Spinal cord (tissue), 10 donors: ENCODE results near the gene AKAP5. TPM values are rescaled to one million over a fixed set of nuclear protein-coding genes. Genes with fewer than 3 reads are reported as not detected.

Experiments
- DNase-seq, 6 donors: peaks; one replicate each; pipeline versions ENCODE4 v3.0.0 to v3.0.0-alpha.2; 2013 to 2015; ENCODE audit warnings: low spot score in 6 of 6, low read depth in 4 of 6
- H3K27ac ChIP-seq: one replicate; pipeline ENCODE4 v1.5.1; 2013; ENCODE audit warnings: low read depth, low read length, control low read depth
- H3K27me3 ChIP-seq: one replicate; pipeline ENCODE4 v1.6.1; 2013; ENCODE audit warnings: low read length; ENCODE audit not compliant: control insufficient read depth, insufficient read depth
- H3K36me3 ChIP-seq: one replicate; pipeline ENCODE4 v1.6.1; 2013; ENCODE audit warnings: low read length; ENCODE audit not compliant: control insufficient read depth, insufficient read depth
- H3K4me1 ChIP-seq: one replicate; pipeline ENCODE4 v1.6.1; 2013; ENCODE audit warnings: low read length; ENCODE audit not compliant: control insufficient read depth, insufficient read depth
- H3K4me3 ChIP-seq: one replicate; pipeline ENCODE4 v1.5.1; 2013; ENCODE audit warnings: low read depth, low read length, control low read depth
- H3K9me3 ChIP-seq: one replicate; pipeline ENCODE4 v1.6.1; 2013; ENCODE audit warnings: low read length; ENCODE audit not compliant: control insufficient read depth, insufficient read depth
- WGBS: methylation state at CpG from one replicate; pipeline ENCODE4 v1.1.5; 2013; ENCODE audit warnings: missing lambda C conversion rate; ENCODE audit not compliant: insufficient coverage; 5-methylcytosine and 5-hydroxymethylcytosine counted together
- long read RNA-seq, 4 donors: transcript quantifications; one replicate each; lab custom pipeline, GENCODE V29; 2026
- polyA plus RNA-seq, 2 donors: library from polyadenylated mRNA; unstranded; fragments of 120-200 nt; gene quantifications; one replicate each; pipeline ENCODE4 v1.2.1, GENCODE V29; 2013; ENCODE audit not compliant: insufficient read length in 2 of 2
- total RNA-seq, 2 donors: library from RNA; depleted of rRNA in 1 of 2; stranded (reverse); fragments of 120-200 nt in 1 of 2; fragments of >200 nt in 1 of 2; gene quantifications; one replicate each; pipeline versions ENCODE4 v1.2.3 to v1.2.4, GENCODE V29; 2013 to 2014
- donor health status: healthy.

Gene AKAP5, protein sequence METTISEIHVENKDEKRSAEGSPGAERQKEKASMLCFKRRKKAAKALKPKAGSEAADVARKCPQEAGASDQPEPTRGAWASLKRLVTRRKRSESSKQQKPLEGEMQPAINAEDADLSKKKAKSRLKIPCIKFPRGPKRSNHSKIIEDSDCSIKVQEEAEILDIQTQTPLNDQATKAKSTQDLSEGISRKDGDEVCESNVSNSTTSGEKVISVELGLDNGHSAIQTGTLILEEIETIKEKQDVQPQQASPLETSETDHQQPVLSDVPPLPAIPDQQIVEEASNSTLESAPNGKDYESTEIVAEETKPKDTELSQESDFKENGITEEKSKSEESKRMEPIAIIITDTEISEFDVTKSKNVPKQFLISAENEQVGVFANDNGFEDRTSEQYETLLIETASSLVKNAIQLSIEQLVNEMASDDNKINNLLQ
- total RNA-seq = 10 to 100 TPM in 1 of 2 donors, 1 to 10 TPM in 1; 3.0 to 10.7 TPM
- polyA plus RNA-seq = 1 to 10 TPM; 6.8 to 7.9 TPM
- long read RNA-seq, donor 1, full-length matches to known transcripts = 2 of 2 reads
- long read RNA-seq, donor 1, partial matches to known transcripts = 0 of 2 reads
- long read RNA-seq, donor 1, other reads (novel, unspliced or antisense) = 0 of 2 reads
- long read RNA-seq, donor 2, full-length matches to known transcripts = 3 of 3 reads
- long read RNA-seq, donor 2, partial matches to known transcripts = 0 of 3 reads
- long read RNA-seq, donor 2, other reads (novel, unspliced or antisense) = 0 of 3 reads
- long read RNA-seq, donor 3, full-length matches to known transcripts = 8 of 8 reads
- long read RNA-seq, donor 3, partial matches to known transcripts = 0 of 8 reads
- long read RNA-seq, donor 3, other reads (novel, unspliced or antisense) = 0 of 8 reads
- long read RNA-seq, donor 4, partial matches to known transcripts = 0 of 2 reads
- long read RNA-seq, donor 4, other reads (novel, unspliced or antisense) = 0 of 2 reads

DNA sequence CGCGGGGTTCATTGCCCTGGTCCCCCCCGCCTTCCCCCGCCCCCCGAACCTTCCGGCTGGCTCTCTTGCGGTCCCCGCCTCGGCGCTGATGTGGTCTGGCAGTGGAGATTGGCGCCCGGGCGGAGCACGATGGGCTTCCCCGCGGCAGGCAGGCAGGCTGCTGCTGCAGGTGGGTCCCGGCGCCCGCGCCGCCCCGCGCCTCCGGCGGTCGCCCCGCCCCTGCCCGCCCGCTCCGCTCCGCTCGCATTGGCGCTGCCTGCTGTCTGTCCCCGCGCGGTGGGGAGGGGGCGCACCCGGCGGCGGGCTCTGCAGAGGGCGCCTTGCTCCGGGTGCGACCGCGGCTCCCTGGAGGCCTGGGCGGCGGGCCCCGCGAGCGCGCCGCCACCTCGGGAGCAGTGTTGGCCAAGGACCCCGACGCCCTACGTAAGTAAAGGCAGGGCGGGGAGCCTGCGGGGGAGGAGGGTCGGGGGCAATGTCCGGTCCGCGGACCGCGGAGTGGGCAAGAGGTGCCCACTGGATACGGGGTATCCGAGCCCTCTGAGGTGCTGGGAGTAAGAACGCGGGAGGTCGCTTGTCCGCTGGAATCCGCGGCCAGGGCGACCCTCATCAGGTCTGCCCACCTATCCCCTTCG, at the start of gene AKAP5:
TSS of gene AKAP5 (plus strand) at position 309 of the 632 bp plus-strand sequence. CDS start 2,896 bp downstream, outside the sequence.
- 0% methylated on average over 67 of the region's 74 CpGs for WGBS

DNA sequence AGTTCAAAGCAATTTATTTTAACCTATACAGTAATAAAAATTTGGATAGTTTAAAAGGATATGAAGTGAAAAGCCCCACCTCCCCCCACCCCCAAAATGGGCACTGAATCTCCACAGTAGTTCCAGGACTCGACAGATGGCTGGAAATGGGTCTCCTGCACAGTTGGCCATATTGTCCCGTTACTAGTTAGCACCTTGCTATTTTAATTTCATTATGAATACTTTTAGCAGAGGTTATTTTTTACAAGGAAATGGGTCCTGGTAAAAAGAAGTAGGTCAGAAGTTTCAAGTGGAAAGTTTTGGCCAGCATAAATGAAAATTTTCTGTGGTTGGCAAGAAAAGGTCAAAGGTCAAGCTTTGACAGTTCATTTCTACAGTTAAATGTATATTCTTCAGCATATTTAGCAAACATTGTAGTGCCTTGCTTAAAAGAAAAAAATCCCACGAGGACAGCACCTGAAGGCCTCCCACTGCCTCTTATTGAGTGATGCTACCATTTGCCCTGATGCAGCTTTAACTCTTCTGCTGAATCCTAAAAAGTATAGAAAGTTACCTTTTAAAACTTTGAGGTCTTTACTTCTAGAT, 48.9 kb upstream of the AKAP5 start:
- Histone ChIP-seq H3K4me3 (no peak overlapping the region), H3K36me3 (peaks cover 43% of the 10 kb centered on the region), H3K9me3 (no peaks in the 10 kb centered on the region), H3K27ac (no peak overlapping the region), H3K4me1 (no peaks in the 10 kb centered on the region), H3K27me3 (no peaks in the 10 kb centered on the region)
- WGBS = 71% methylated on average over 1 of the region's 3 CpGs
- no peak for DNase-seq

More for the DNA sequence above, at the start of gene AKAP5:
- Histone ChIP-seq H3K27ac (peak within 1 kb of the TSS; percentile 22), H3K4me3 (peak within 1 kb of the TSS; percentile 68), H3K36me3 (no peaks in the 10 kb centered on the region), H3K4me1 (no peaks in the 10 kb centered on the region), H3K9me3 (no peaks in the 10 kb centered on the region), H3K27me3 (no peaks in the 10 kb centered on the region)
- DNase-seq = peak in 5 of 6 donors; percentile 44 to 93 (median 64)

DNA sequence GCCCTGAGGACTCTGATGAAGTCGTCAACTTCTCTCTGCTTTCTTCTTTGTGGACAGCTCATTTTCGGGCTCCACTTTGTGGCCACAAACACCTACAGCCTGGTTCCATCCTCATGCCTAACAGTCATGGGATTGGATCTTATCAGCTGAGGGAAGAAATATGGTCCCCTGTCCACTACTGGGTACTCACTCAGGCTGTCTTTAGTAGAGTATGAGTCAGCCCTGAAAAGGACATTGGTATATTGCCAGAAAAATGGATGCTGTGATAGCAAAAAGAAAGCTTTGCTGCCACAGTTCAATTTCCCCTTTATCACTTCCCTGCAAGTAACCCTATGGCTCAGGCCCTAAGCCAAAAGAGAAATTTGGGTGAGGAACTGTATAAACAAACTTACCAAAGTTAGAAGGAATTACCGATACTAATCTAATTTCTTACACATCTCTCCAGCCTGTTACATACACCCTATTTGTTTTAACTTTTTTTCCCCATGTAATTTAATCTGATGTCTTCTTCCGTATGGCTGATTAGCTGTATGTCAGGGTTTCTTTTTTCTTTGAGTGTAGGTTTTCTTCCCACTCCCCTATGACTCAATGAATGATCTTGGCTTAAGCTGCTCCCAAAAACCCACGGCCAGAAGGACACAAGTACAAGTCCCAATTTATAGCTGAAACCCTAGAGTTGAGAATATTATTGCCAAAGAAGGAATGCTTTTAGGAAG, 48.1 kb upstream of the AKAP5 start:
- no peak for DNase-seq
- H3K4me3 ChIP-seq = no peak overlapping the region
- 100% methylated on average over 1 of the region's 5 CpGs for WGBS
- no peaks in the 10 kb centered on the region for H3K4me1 ChIP-seq
- no peaks in the 10 kb centered on the region for H3K27me3 ChIP-seq
- peaks cover 40% of the 10 kb centered on the region for H3K36me3 ChIP-seq
- no peaks in the 10 kb centered on the region for H3K9me3 ChIP-seq
- H3K27ac ChIP-seq = no peak overlapping the region

DNA sequence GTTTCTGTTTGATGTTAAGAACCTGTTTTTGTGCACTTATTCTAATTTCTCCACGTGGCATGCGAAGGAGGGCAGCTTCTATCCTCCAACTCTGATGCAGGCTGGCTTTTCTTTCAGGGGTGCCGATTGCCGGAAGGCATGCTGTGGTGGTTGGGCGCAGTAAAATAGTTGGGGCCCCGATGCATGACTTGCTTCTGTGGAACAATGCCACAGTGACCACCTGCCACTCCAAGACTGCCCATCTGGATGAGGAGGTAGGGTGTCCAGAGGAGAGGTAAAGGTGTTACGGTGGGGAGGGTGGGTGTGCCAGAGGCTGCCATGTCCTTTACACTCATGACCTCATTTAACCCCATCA, 47.6 kb upstream of the AKAP5 start:
- H3K4me1 ChIP-seq = no peaks in the 10 kb centered on the region
- no peaks in the 10 kb centered on the region for H3K9me3 ChIP-seq
- no peak for DNase-seq
- no peaks in the 10 kb centered on the region for H3K27me3 ChIP-seq
- no peak overlapping the region for H3K4me3 ChIP-seq
- H3K36me3 ChIP-seq = peaks cover 37% of the 10 kb centered on the region
- 100% methylated on average over 2 of the region's 7 CpGs for WGBS
- H3K27ac ChIP-seq = no peak overlapping the region

DNA sequence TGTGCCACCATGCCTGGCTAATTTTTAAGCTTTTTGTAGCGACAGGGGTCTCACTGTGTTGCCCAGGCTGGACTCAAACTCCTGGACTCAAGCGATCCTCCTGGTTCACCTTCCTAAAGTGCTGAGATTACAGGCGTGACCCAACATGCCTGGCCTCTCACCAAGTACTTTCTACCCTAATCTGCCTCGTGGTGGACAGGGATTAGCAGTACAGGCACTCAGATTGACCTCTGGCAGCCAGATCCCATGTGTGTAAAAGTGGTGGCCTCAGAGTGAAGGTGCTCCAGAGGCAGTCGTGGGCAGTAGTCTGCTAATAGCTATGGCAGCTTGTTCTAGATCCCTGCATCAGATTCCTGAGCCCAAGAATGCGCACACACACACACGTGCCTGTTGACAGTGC, 46.3 kb upstream of the AKAP5 start:
- 100% methylated on average over 5 of the region's 7 CpGs for WGBS
- Histone ChIP-seq H3K36me3 (peaks cover 32% of the 10 kb centered on the region), H3K27me3 (no peaks in the 10 kb centered on the region), H3K27ac (no peak overlapping the region), H3K4me3 (no peak overlapping the region), H3K4me1 (peaks cover 3% of the 10 kb centered on the region), H3K9me3 (no peaks in the 10 kb centered on the region)
- DNase-seq = no peak

DNA sequence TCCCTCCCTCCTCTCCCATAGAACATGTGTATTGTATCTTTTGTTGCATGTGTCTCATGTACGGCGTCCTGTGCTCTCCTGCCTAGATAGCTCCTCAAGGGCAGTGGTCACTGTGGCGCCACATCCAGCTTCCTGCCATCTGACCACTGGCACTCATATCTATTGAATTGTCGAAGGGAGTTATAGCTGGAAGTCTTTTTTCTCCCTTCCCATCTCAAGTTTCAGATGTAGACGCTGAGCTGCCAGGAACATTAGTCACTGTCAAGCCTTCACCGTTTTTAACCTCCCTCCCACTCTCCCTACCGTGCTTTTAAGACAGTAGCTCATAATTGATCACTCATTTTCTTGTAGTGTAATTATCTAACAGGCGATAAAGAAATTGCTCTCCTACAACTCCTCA, 44.1 kb upstream of the AKAP5 start:
- Histone ChIP-seq H3K4me3 (no peak overlapping the region), H3K27me3 (no peaks in the 10 kb centered on the region), H3K4me1 (peaks cover 4% of the 10 kb centered on the region), H3K27ac (no peak overlapping the region), H3K9me3 (no peaks in the 10 kb centered on the region), H3K36me3 (peaks cover 24% of the 10 kb centered on the region)
- 100% methylated on average over 2 of the region's 8 CpGs for WGBS
- peak in 1 of 6 donors; percentile 13 for DNase-seq

DNA sequence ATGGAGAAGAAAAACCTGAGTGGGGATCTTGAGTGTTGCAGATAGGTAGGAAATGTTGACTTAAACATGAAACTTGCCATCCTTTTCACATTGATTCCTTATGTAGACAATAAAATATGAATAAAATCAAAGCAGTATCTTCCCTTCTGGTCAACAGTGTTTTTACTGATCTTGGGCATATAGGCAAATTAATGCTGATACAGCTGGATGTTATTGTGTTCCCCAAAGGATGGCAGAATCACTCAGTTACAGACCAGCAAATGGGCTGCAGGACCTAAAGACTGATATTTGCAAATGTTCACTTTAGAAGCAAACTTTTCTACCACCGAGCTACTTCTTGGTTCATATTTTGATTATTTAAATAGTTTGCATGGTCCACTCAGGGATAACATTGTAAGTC, 43.3 kb upstream of the AKAP5 start:
- H3K36me3 ChIP-seq = peaks cover 27% of the 10 kb centered on the region
- H3K4me3 ChIP-seq = no peak overlapping the region
- no peaks in the 10 kb centered on the region for H3K27me3 ChIP-seq
- no peak for DNase-seq
- H3K9me3 ChIP-seq = no peaks in the 10 kb centered on the region
- no CpG with 5 or more reads among the region's 1 CpG for WGBS
- no peak overlapping the region for H3K27ac ChIP-seq
- peaks cover 4% of the 10 kb centered on the region for H3K4me1 ChIP-seq

DNA sequence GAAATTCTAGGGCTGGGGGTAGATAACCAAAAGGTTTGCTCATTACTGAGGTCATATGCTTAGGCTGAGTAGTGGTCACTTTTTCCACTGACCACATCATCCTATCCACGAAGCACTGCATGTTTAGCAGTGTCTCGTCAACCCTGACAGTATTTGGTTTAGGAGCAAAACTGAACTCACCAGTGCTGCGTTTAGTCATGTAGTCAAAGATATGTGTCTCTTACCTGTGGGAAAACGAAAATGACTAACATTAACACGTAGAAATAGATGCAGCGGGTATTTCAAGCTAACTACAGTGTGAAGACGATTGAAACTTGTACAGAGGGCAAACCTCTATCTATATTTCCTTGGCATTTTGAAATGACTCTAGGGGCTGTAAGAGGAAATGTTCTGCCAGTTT, 42.5 kb upstream of the AKAP5 start:
- 90% methylated on average over 2 of the region's 7 CpGs for WGBS
- no peak for DNase-seq
- no peak overlapping the region for H3K4me3 ChIP-seq
- H3K4me1 ChIP-seq = peaks cover 4% of the 10 kb centered on the region
- H3K27ac ChIP-seq = no peak overlapping the region
- no peaks in the 10 kb centered on the region for H3K9me3 ChIP-seq
- H3K27me3 ChIP-seq = no peaks in the 10 kb centered on the region
- H3K36me3 ChIP-seq = peaks cover 30% of the 10 kb centered on the region
